Sigmoid colon (tissue), 7 donors: ENCODE results near the gene BUB1. TPM values are rescaled to one million over a fixed set of nuclear protein-coding genes. Genes with fewer than 3 reads are reported as not detected.
"Not testable (repeated sequence)": the region's sequence is repeated elsewhere in the genome, so short reads cannot be mapped to it uniquely, and the experiment has no call there.

Experiments used
- DNase-seq: peaks from one replicate; pipeline ENCODE4 v3.0.0-alpha.2; 2019
- H3K27ac ChIP-seq, 4 donors: fragments of 200-600 bp; sonication (generic); one replicate each; pipeline ENCODE4 v1.5.1; 2016 to 2019; ENCODE audit warnings: mild to moderate bottlenecking in 1 of 4
- H3K27me3 ChIP-seq, 3 donors: fragments of 200-600 bp; sonication (generic); one replicate each; pipeline ENCODE4 v1.5.1; 2019; ENCODE audit warnings: mild to moderate bottlenecking in 1 of 3
- H3K36me3 ChIP-seq, 4 donors: fragments of 200-600 bp; sonication (generic); one replicate each; pipeline ENCODE4 v1.5.1; 2016 to 2019
- H3K4me1 ChIP-seq, 4 donors: fragments of 200-600 bp; sonication (generic); one replicate each; pipeline ENCODE4 v1.5.1; 2017 to 2019
- H3K4me3 ChIP-seq, 4 donors: fragments of 200-600 bp; sonication (generic); one replicate each; pipeline ENCODE4 v1.5.1; 2017 to 2019; ENCODE audit warnings: mild to moderate bottlenecking in 2 of 4, moderate library complexity in 1 of 4
- H3K9me3 ChIP-seq, 4 donors: fragments of 200-600 bp in 3 of 4; sonication (generic) in 3 of 4; one replicate each; pipeline versions ENCODE4 v1.5.1 to v1.6.1; 2013 to 2019
- WGBS, 2 donors: extraction: QIAGEN DNeasy Blood & Tissue Kit; methylation state at CpG; one replicate each; pipeline ENCODE4 v1.1.7; 2013; 5-methylcytosine and 5-hydroxymethylcytosine counted together
- intact Hi-C: fragments of 100-400 bp; cut with DNase I; formaldehyde crosslinking; loops from one replicate; pipeline ENCODE4 v1.15.1; 2023
- polyA plus RNA-seq, 3 donors: library from polyadenylated mRNA; stranded (reverse); fragments of 200-250 nt; gene quantifications; one replicate each; pipeline ENCODE4 v1.2.3, GENCODE V29; 2013
- total RNA-seq, 4 donors: library from RNA; depleted of rRNA; stranded (reverse); fragments of >200 nt; gene quantifications; one replicate each; pipeline ENCODE4 v1.1.0, GENCODE V29; 2016
- donor health status: healthy with polysubstance abuse.
- donor health status: Bipolar disorder and iron deficiency.
- donor health status: healthy.

Gene BUB1
- total and polyA plus RNA-seq, 7 donors: 0.33 to 12.3 (median 1.1) TPM

DNA sequence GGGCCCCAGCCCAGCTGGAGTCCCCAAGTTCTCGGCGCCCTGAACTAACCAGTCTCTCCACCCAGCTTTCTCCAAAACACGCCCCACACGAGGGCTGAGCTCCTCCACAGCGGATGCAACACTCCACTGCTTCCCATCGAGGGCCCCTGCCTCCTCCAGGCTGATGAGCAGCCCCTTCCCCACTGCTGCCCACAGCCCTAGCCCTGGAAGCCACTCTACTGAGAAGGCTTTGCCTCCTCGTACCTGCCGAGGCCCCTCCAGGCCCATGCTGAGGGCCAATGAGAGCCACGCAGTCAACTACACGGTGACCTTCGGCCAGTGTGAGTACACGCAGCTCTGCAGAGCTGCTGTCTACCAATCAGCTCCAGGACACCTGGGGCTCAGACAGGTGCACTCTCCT, 72.8 kb downstream of the BUB1 start:
- H3K27me3 ChIP-seq, H3K36me3 ChIP-seq, H3K27ac ChIP-seq, H3K4me3 ChIP-seq, intact Hi-C loops, H3K4me1 ChIP-seq, H3K9me3 ChIP-seq: not testable (repeated sequence)
- peak; percentile 30 for DNase-seq
- WGBS, 2 donors: 89 to 92% methylated on average over 8 to 9 of the region's 12 CpGs

DNA sequence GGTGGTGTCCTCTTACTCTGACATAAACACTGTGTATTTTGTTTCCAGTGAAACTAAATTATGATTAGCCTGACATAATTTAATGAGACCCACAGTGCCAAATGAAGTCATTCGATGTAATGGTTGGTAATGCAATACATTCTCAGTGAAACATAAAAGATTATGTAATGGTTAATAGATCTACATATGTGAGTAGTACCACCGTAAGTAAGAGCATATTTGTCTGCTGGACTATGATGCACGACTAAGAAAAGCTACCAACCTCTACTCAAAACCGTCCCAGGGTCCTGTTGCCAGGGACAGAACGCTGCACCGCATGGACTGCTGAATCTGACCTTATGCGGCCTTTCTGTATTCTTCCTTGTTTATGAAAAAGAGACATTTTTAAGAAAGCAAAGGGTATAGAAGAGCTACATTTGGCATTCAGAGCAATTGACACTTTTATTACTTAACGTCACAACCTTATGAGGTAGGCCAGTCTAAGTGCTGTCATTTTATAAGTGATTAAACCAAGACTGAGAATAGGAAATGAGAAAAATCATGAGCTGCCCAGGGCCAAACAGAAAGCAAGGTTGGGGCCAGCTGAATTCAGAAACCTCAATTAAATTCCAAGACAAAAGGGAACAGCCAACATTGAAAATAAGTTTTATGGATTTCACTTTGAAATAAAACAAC, 73.8 kb downstream of the BUB1 start:
- not testable (repeated sequence) for H3K36me3 ChIP-seq, DNase-seq
- WGBS, 2 donors: 100% methylated on average over 1 of the region's 8 CpGs; no CpG with 5 or more reads in 1 of the 2 donors

DNA sequence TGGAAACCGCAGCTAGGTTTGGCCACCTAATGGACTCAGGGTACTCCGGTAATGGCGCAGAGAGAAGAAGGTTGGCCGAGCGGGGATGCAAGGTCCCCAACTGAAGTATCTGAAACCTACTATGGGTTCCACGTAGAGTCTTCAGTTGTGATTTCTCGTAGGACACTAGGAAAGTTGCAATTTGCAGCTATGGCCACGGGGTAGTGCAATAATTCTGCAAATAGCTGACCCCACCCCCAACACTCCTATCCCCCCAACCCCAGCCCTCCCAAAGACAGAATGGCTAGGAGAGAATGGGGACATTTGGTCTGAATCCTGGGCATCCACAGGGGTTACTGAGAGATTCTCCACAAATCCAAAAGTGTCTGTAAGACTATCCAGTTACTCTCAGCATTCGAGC, 75.7 kb downstream of the BUB1 start:
- intact Hi-C loops, DNase-seq, H3K27me3 ChIP-seq, H3K4me1 ChIP-seq, H3K4me3 ChIP-seq, H3K27ac ChIP-seq, H3K36me3 ChIP-seq, H3K9me3 ChIP-seq: not testable (repeated sequence)
- 91 to 94% methylated on average over 5 of the region's 9 CpGs for WGBS, 2 donors

More for the DNA sequence above, 73.8 kb downstream of the BUB1 start:
- H3K9me3 ChIP-seq, H3K27ac ChIP-seq, H3K27me3 ChIP-seq, H3K4me1 ChIP-seq, intact Hi-C loops, H3K4me3 ChIP-seq: not testable (repeated sequence)

DNA sequence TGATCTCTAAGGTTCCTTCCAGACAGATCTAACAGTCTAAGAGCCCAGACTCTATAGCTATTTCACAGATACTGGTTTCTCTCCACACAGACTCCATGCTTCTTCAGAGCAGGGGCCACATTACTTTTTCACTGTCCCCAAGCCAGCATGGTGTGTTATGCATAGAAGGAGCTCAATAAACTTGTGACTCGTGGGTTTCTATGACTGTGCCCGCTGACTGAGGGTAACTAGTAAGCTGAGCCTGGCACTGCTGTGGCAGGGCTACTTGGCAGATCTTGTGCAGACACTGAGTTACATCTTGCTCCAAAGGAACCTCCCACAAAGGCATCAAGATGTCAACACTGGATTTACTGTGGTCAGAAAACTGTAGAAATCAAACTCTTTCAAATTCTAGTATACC, 85.9 kb downstream of the BUB1 start:
- H3K27me3 ChIP-seq, H3K36me3 ChIP-seq, H3K9me3 ChIP-seq, H3K27ac ChIP-seq, H3K4me1 ChIP-seq, intact Hi-C loops, H3K4me3 ChIP-seq, DNase-seq: not testable (repeated sequence)
- no CpG with 5 or more reads among the region's 2 CpGs for WGBS, 2 donors

DNA sequence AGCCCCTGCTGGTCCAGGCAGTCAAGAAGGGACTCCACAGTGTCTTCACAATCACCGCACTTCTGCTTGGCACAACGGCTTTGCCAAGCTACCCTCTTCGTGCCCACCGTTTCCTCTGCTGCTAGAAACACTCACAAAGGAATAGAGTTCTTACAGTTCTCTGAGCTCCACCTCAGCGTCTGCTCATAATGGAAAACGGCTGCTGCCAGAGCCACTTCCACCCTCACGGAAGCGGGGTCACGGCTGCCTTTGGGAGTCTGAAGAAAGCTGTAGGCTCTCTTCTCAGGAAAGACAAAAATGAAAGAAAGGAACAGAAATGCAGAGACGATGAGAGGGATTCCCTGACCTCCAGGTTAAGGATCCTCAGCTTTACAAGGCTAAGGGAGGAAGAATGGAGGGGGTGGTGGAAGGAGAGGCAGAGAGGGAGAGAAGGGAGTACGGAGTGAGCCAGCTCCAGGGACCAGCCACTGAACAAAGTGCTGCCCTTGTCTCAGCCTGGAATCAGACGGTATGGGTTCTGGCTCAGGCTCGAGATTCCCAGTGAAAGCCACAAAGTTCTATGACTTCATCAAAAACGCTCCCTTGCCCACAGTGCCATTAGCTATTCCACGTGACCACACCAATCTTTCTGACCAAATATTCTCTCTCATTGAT, 88.1 kb downstream of the BUB1 start:
- intact Hi-C loops: not testable (repeated sequence)
- no CpG with 5 or more reads among the region's 15 CpGs for whole genome bisulfite sequencing, 2 donors

DNA sequence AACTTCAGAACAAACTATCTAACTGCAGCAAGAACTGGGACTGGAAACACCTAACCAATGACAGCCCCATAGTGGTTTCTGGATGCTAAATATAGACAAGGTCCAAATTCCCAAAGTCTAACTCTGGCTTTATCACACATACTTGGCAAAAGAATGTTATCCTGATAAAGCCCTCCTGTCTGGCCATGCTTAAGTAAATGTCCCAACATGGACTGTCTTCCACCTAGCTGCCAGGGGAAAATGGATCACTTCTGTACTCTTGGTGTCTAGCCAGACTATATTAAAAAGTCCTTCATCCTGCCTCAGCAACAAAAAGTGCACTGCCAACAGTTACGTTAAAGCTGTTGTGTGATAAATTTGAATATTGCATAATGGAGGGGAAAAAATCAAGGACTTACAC, 89.3 kb downstream of the BUB1 start:
- DNase-seq, H3K27ac ChIP-seq, H3K4me1 ChIP-seq, H3K4me3 ChIP-seq, H3K9me3 ChIP-seq, H3K36me3 ChIP-seq, intact Hi-C loops, H3K27me3 ChIP-seq: not testable (repeated sequence)
- no CpG with 5 or more reads among the region's 1 CpG for WGBS, 2 donors

More for the DNA sequence above, 88.1 kb downstream of the BUB1 start:
- not testable (repeated sequence) for H3K9me3 ChIP-seq, H3K27me3 ChIP-seq, H3K36me3 ChIP-seq, H3K4me1 ChIP-seq, H3K27ac ChIP-seq, H3K4me3 ChIP-seq, DNase-seq

Other genes with a start within 250 kb of the BUB1 start
- gene LIMS4, start 205.2 kb downstream of the BUB1 start, total RNA-seq: 10 to 100 TPM in 1 of 4 donors, 1 to 10 TPM in 2, under 1 TPM in 1; 0.33 to 11.9 (median 5.1) TPM
- under 1 TPM in 2 of 3 donors, not detected in 1; 0.60 to 0.98 TPM for gene LIMS4, start 205.2 kb downstream of the BUB1 start, polyA plus RNA-seq
- 10 to 100 TPM; 39.0 to 44.6 (median 42.1) TPM for gene RGPD6, start 100.8 kb downstream of the BUB1 start, total RNA-seq
- gene RGPD6, start 100.8 kb downstream of the BUB1 start, polyA plus RNA-seq: 10 to 100 TPM in 1 of 3 donors, 1 to 10 TPM in 2; 3.0 to 11.2 (median 6.2) TPM
- not detected for gene ACOXL, start 54.5 kb upstream of the BUB1 start, total RNA-seq
- under 1 TPM in 1 of 3 donors, not detected in 2; 0.45 TPM for gene ACOXL, start 54.5 kb upstream of the BUB1 start, polyA plus RNA-seq